Activated T-helper 2 cell treated with anti-CD3 and anti-CD28 coated beads, Interferon-gamma antibody, Interleukin-2, Interleukin-4, amounts not matched to agents 10 μg/mL and 5 μg/mL and 100 μg/mL, durations not matched to agents 14 hours and 24 hours and 36 hours (primary cell): Measurements from ENCODE around the gene HOXD10. TPM values are rescaled to one million over a fixed set of nuclear protein-coding genes. Genes with fewer than 3 reads are reported as not detected.

Experiments used
- DNase-seq: peaks from one replicate; pipeline ENCODE4 v3.0.0; 2021; ENCODE audit warnings: low spot score
- H3K27ac Mint-ChIP-seq: one replicate; pipeline ENCODE4 v1.8.0; 2021; ENCODE audit warnings: mixed read lengths
- H3K27me3 Mint-ChIP-seq: one replicate; pipeline ENCODE4 v1.8.0; 2021; ENCODE audit warnings: low read depth, mixed read lengths
- H3K36me3 Mint-ChIP-seq: one replicate; pipeline ENCODE4 v1.8.0; 2021; ENCODE audit warnings: low read depth, mixed read lengths
- H3K4me1 Mint-ChIP-seq: one replicate; pipeline ENCODE4 v1.8.0; 2021; ENCODE audit warnings: low read depth, mixed read lengths
- H3K4me3 Mint-ChIP-seq: one replicate; pipeline ENCODE4 v1.8.0; 2021; ENCODE audit warnings: low read depth, mild to moderate bottlenecking, moderate library complexity, mixed read lengths
- H3K9me3 Mint-ChIP-seq: one replicate; pipeline ENCODE4 v1.8.0; 2021; ENCODE audit warnings: mixed read lengths
- intact Hi-C: fragments of 100-400 bp; cut with micrococcal nuclease; formaldehyde crosslinking; loops from one replicate; pipeline ENCODE4 v1.15.1; 2023
- total RNA-seq: library from RNA; stranded (reverse); gene quantifications from 2 replicates; pipeline ENCODE4 v1.2.3, GENCODE V29; 2022

The HOXD10 gene
- not detected in 2 replicates for total RNA-seq

DNA sequence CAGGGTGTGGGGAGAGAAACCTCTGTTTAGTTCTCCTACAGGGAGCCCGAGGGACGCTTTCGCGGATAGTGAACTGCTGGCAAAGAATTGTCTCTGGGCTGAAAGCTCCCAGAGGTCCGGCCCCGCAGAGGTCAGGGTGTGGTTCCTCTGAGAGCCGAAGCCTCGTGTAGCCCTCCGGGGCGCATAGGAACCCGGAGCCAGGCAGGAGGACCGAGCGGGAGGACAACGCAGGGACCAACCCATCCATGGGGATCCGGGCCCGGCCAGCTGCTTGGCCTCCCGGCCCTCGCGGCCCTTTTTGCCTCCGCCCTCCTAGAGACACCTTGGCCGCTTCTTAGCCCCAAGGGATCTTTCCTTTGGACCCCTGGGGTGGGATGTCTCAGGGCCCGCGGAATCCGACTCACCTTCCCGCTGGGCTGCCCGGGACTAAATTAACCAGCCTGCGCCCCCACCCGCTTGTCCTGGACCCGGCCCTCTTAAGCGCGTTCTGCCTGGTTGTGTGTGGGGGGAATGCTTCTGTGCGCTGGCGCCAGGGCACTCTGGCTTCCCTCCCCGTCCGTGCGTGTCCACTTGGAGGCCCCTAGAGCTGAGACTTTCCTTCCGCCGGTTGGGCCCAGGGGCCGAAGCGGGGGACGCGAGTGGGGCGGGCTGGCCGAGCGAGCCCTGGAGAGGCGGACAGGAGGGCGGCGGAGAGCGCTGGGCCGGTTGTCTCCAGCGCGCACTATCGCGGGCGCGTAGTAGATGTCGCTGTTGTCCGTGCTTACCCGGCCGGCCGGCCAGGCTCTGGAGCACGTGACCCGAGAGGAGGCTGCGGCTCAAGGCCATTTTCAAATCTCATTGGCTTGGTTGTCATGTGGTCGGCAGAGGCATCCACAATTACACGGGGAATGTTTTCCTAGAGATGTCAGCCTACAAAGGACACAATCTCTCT, at the start of gene HOXD10:
HOXD10 (plus strand) TSS at position 896 of the 931 bp plus-strand sequence. CDS start 56 bp downstream, outside the sequence.
- H3K27me3 Mint-ChIP-seq: peaks cover 85% of the 10 kb centered on the region
- no peak for DNase-seq
- peaks cover 6% of the 10 kb centered on the region for H3K4me1 Mint-ChIP-seq
- H3K36me3 Mint-ChIP-seq: no peaks in the 10 kb centered on the region
- no peak within 1 kb of the TSS for H3K27ac Mint-ChIP-seq
- H3K9me3 Mint-ChIP-seq: no peaks in the 10 kb centered on the region
- H3K4me3 Mint-ChIP-seq: no peak within 1 kb of the TSS
- intact Hi-C loops: no loop called here

- no peak overlapping the region for H3K4me3 Mint-ChIP-seq
- peaks cover 8% of the 10 kb centered on the region for H3K4me1 Mint-ChIP-seq
- peaks cover 86% of the 10 kb centered on the region for H3K27me3 Mint-ChIP-seq
- DNase-seq: no peak
- intact Hi-C loops: no loop called here
- no peaks in the 10 kb centered on the region for H3K36me3 Mint-ChIP-seq
- no peaks in the 10 kb centered on the region for H3K9me3 Mint-ChIP-seq
- no peak overlapping the region for H3K27ac Mint-ChIP-seq
These were observed 48.8 kb upstream of the HOXD10 start for GRCh38 chr2:176067589-176068418.

DNA sequence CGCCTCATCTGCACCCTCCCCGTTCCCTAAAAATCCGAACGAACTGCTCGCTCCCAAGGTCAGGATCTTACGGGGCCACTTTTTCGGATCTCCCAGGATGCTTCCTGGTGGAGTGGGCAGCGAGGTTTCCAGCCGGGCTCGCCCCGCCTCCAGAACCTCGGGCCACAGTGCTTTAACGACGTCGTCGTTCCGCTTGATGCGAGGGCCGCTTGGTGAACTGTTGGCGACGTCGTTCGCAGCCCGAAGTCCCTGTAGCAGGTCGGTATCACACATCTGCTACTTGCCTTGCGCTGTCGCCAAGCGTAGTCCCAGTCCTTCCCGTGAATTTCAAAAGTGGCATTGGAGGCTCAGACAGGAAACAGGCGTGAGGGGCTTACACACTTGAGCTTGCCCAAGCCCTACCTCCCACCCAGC, 48.2 kb upstream of the HOXD10 start:
- Mint-ChIP-seq H3K36me3 (no peaks in the 10 kb centered on the region), H3K27me3 (peaks cover 91% of the 10 kb centered on the region)
- intact Hi-C loops: no loop called here

DNA sequence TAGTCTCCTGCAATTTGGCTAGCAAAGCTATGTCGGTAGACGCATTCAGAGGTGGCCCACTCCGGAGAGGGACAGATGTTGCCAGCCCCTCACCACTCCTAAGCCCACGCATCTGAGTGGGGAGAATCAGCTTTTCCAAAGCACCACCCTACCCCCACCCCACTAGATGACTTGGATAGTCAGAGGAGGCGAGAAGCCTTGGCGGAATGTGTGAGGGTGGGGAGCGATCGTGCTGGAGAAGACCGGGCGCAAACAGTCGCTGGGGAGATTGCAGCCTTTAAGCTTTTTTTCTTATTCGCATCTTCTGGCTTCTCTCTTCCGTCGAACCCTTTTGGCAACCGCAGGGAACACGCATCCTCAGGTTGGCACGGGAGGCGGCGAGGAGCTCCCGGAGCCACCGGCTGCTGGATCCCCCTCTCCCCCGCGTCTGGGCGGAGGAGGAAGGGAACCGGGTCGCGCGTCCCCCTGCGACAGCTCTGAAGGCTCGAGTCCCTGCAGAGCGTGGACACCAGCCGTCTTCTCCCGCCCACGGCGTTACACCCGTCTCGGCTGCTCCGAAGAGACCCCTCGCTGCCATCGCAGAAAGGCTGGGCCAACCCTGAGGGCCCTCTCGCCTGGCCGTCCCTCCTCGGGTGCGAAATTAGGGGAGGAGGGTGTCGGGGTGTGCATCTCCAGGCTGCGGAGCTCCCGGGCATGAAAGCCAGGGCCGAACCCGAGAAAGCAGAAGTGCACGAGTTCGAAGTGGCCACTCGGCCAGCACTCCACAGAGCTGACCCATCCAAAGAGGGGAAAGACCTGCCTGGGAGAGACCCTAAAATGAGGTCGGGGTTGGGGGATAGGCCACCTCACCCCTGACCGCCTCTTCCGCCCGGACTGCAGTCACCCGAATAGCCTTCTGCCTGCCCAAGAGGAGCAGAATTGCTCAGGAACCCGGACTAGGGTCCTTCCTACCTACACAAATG, 45.0 kb upstream of the HOXD10 start:
- Mint-ChIP-seq H3K36me3 (no peaks in the 10 kb centered on the region), H3K27ac (no peak overlapping the region), H3K27me3 (peaks cover 91% of the 10 kb centered on the region), H3K9me3 (no peaks in the 10 kb centered on the region), H3K4me1 (peaks cover 3% of the 10 kb centered on the region), H3K4me3 (no peak overlapping the region)
- no peak for DNase-seq
- intact Hi-C loops: no loop called here

More for the DNA sequence above, 48.2 kb upstream of the HOXD10 start:
- Mint-ChIP-seq H3K9me3 (no peaks in the 10 kb centered on the region), H3K27ac (no peak overlapping the region), H3K4me1 (peaks cover 8% of the 10 kb centered on the region), H3K4me3 (no peak overlapping the region)
- DNase-seq: no peak

- no peak overlapping the region for H3K27ac Mint-ChIP-seq
- peaks cover 90% of the 10 kb centered on the region for H3K27me3 Mint-ChIP-seq
- no peaks in the 10 kb centered on the region for H3K36me3 Mint-ChIP-seq
- H3K4me1 Mint-ChIP-seq: peaks cover 3% of the 10 kb centered on the region
- no peaks in the 10 kb centered on the region for H3K9me3 Mint-ChIP-seq
- intact Hi-C loops: no loop called here
- no peak for DNase-seq
- H3K4me3 Mint-ChIP-seq: no peak overlapping the region
These were observed 44.3 kb upstream of the HOXD10 start for GRCh38 chr2:176072292-176072669.

DNA sequence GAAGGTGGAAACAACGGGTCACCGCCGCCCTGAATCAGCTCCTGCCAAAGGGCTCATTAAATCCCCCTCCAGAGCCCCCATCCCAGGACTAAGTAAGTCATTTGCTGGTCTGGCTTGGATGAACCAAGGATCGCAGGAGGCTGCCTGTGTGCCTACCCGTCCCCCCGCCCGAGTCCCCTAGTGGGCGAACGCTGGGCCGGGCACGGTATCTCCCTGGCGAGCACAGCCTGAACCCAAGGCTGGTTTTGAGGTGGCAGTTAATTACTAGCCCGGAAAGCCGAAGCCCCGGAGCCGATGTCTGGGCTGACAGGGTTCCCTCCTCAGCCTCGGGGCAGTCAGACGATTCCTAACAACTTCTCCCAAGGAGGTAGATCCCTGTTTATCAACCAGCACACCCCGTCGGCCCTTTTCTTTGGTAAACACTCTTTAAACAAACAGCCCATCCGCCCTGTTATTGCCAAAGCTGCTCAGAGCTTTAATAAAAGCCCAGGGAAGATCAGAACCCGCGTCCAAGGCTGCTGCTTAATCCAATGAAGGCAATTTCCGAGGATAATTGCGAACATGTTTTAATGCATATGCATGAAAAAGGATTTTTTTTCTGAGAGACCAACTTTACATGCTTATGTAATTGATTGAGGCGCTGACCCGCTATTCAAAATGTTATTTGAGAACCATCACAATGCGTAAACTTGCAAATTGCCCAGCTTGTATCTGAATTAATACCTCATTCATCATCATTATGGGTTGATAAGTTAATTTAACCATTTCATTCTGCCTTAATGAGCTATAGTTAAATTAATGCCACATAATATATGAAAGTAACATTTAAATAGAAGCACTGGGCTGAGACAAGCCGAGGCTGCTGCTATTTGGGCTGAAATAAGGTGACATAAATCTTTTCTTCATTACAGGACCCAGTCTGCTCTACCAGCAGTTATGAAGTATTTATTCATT, 43.4 kb upstream of the HOXD10 start:
- H3K4me3 Mint-ChIP-seq: no peak overlapping the region
- no peak for DNase-seq
- no peak overlapping the region for H3K27ac Mint-ChIP-seq
- H3K9me3 Mint-ChIP-seq: no peaks in the 10 kb centered on the region
- peaks cover 3% of the 10 kb centered on the region for H3K4me1 Mint-ChIP-seq
- H3K27me3 Mint-ChIP-seq: peaks cover 83% of the 10 kb centered on the region
- H3K36me3 Mint-ChIP-seq: no peaks in the 10 kb centered on the region
- intact Hi-C loops: no loop called here

- H3K27ac Mint-ChIP-seq: no peak overlapping the region
- H3K4me1 Mint-ChIP-seq: peaks cover 5% of the 10 kb centered on the region
- H3K36me3 Mint-ChIP-seq: peaks cover 4% of the 10 kb centered on the region
- H3K9me3 Mint-ChIP-seq: peaks cover 3% of the 10 kb centered on the region
- no peak for DNase-seq
- no peak overlapping the region for H3K4me3 Mint-ChIP-seq
- intact Hi-C loops: loop anchor here (5.0 kb wide), 1 partner anchor 1738 kb away; no protein-coding TSS in a partner anchor
- peaks cover 81% of the 10 kb centered on the region for H3K27me3 Mint-ChIP-seq
These were observed 41.6 kb upstream of the HOXD10 start for GRCh38 chr2:176074919-176075425.

DNA sequence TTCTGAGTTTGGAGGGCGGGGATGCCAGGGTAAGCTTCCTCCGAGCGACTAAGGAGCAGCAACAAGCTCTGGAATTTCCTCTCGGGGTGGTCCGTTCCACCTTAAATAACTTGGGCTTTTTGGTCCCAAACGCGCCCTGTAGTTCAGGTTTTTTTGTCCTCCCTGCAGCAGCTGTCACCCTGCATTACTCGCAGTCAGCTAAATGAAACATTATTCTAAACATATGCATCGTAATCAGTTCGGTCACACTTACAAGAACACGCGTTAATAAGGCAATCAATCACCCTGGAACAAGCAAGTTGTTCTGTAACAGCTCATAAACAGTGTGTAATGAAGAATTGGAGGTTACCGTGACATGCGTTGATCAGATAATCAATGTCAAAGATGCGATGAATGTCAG, 41.1 kb upstream of the HOXD10 start:
- no peak overlapping the region for H3K4me3 Mint-ChIP-seq
- H3K4me1 Mint-ChIP-seq: peaks cover 5% of the 10 kb centered on the region
- intact Hi-C loops: loop anchor here (5.0 kb wide), 1 partner anchor 1738 kb away; no protein-coding TSS in a partner anchor
- H3K27me3 Mint-ChIP-seq: peaks cover 76% of the 10 kb centered on the region
- H3K36me3 Mint-ChIP-seq: peaks cover 4% of the 10 kb centered on the region
- peaks cover 3% of the 10 kb centered on the region for H3K9me3 Mint-ChIP-seq
- no peak overlapping the region for H3K27ac Mint-ChIP-seq
- no peak for DNase-seq

- DNase-seq: no peak
- intact Hi-C loops: loop anchor here (2.0 to 5.0 kb wide), 2 partner anchors 55 to 1739 kb away; no protein-coding TSS in a partner anchor
These were observed 40.5 kb upstream of the HOXD10 start for GRCh38 chr2:176076063-176076462.

GRCh38 chr2:176076796-176077195, 39.8 kb upstream of the HOXD10 start:
- Mint-ChIP-seq H3K9me3 (peaks cover 3% of the 10 kb centered on the region), H3K36me3 (peaks cover 4% of the 10 kb centered on the region), H3K4me3 (no peak overlapping the region), H3K27ac (no peak overlapping the region), H3K27me3 (peaks cover 73% of the 10 kb centered on the region), H3K4me1 (peaks cover 5% of the 10 kb centered on the region)
- no peak for DNase-seq
- intact Hi-C loops: loop anchor here (2.0 to 5.0 kb wide), 2 partner anchors 54 to 1739 kb away; no protein-coding TSS in a partner anchor

More at GRCh38 chr2:176076063-176076462, 40.5 kb upstream of the HOXD10 start:
- H3K4me3 Mint-ChIP-seq: no peak overlapping the region
- peaks cover 3% of the 10 kb centered on the region for H3K9me3 Mint-ChIP-seq
- H3K36me3 Mint-ChIP-seq: peaks cover 4% of the 10 kb centered on the region
- H3K27me3 Mint-ChIP-seq: peaks cover 73% of the 10 kb centered on the region
- H3K27ac Mint-ChIP-seq: no peak overlapping the region
- peaks cover 5% of the 10 kb centered on the region for H3K4me1 Mint-ChIP-seq
